ENCODE data around the gene VSTM4. TPM values are rescaled to one million over a fixed set of nuclear protein-coding genes. Genes with fewer than 3 reads are reported as not detected.
A peak's percentile ranks its signal among the peaks of the same experiment; 100 is the strongest.

Gene VSTM4
- total RNA-seq, 3 donors from 2014 or later, result 8.5 to 17.3 (median 9.5) TPM

DNA sequence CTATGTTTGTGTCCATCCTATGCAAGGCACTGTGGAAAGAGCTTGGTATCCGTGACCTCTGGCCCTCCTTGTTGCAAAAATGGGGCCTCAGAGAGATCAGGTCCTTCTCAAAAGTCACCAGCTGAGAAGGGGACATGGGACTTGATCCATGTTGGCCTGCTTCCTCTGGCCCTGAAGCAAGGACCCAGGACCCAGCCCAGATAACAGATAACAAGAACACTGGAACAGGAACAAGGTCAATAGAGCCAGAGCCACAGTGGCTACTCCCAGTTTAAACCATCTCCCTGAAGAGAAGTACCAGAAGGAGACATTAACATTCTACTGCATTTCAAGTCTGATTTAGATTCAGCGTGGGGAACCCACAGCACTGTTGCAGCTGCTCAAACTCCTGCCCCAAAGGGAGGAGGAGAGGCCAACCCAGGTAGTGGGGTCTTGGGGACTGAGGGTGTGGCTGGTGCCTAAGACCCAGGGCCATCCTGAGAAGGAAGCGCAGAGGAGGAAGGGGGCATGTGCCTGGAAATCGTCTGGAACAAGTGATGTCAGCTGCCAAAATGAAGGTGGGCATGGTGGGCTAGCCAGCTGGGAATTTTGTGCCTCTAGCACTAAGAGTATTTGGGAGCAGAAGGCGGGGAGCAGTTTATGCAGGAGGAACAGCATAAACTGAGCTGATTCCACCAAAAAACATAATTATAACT is 61.2 kb downstream of the VSTM4 start:
- no peaks in the 10 kb centered on the region for H3K4me1 ChIP-seq
- no peak overlapping the region for H3K27ac ChIP-seq
- H3K4me3 ChIP-seq, result no peak overlapping the region
- H3K9me3 ChIP-seq, result no peaks in the 10 kb centered on the region
- TF ChIP-seq POLR2AphosphoS5 (IDR thresholded peaks at IDR 0.05) (no peak), POLR2A (IDR thresholded peaks at IDR 0.05) (no peak)
- TF ChIP-seq, protein P1, sequence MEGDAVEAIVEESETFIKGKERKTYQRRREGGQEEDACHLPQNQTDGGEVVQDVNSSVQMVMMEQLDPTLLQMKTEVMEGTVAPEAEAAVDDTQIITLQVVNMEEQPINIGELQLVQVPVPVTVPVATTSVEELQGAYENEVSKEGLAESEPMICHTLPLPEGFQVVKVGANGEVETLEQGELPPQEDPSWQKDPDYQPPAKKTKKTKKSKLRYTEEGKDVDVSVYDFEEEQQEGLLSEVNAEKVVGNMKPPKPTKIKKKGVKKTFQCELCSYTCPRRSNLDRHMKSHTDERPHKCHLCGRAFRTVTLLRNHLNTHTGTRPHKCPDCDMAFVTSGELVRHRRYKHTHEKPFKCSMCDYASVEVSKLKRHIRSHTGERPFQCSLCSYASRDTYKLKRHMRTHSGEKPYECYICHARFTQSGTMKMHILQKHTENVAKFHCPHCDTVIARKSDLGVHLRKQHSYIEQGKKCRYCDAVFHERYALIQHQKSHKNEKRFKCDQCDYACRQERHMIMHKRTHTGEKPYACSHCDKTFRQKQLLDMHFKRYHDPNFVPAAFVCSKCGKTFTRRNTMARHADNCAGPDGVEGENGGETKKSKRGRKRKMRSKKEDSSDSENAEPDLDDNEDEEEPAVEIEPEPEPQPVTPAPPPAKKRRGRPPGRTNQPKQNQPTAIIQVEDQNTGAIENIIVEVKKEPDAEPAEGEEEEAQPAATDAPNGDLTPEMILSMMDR (IDR thresholded peaks at IDR 0.05), result no peak
- H3K27me3 ChIP-seq, result no peaks in the 10 kb centered on the region
- intact Hi-C loops (cut with DNase I; ENCODE audit: low total_unique reads), result no loop called here
- DNase-seq (ENCODE audit: low spot score in 2 of 2), result no peak
- no peaks in the 10 kb centered on the region for H3K36me3 ChIP-seq

DNA sequence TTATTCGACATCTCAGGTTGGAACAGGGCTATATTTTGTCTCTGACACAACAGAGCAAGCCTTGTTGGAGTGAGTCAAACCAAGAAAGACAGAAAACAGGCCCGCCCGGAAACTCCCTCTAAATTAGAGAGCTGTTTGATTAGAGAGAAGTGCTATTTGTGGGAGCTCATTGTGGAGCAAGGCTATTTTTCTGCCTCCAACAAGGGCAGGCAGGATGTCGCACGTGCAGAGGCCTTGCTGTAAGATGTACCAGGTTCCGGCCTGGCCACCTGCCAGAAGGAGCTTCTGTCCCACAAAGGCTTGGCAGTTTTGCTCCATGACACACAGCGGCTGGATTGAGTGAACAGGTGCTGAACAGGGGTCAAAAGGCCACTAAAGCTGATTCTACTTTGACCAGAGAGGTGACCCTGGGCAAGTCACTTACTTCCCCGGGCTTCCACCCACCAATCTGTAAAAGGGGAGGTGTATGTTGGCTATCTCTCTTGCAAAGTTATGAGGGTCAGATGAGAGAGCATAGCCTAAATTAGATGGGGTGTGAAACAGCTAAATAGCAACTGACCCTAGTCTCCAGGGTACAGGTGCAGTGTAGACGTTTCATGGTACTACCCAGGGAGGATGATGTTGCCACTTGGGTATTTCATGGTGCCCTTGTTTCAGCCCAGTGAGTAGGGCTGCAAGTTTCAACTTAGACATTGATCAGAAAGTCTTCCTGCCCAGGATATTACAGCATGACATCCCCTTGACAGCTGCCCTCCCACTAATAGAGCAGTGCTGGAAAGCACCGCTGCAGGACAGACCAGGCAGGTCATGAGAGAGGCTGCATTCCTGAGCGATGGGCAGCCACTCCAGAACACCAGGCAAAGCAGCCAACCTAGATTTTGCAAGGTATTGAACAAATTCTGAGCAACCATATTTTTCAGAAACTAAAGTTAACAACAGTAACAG is 62.0 kb downstream of the VSTM4 start:
- no peak for TF ChIP-seq POLR2AphosphoS5 (IDR thresholded peaks at IDR 0.05)
- TF ChIP-seq POLR2A (IDR thresholded peaks at IDR 0.05), result no peak
- TF ChIP-seq, protein P1 (IDR thresholded peaks at IDR 0.05), result no peak
- no peak overlapping the region for H3K27ac ChIP-seq
- no peaks in the 10 kb centered on the region for H3K4me1 ChIP-seq
- H3K4me3 ChIP-seq, result no peak overlapping the region
- no peaks in the 10 kb centered on the region for H3K27me3 ChIP-seq
- intact Hi-C loops (cut with DNase I; ENCODE audit: low total_unique reads), result no loop called here
- H3K9me3 ChIP-seq, result no peaks in the 10 kb centered on the region
- DNase-seq (ENCODE audit: low spot score in 2 of 2), result peak in 1 of 2 donors; percentile 35
- H3K36me3 ChIP-seq, result no peaks in the 10 kb centered on the region

DNA sequence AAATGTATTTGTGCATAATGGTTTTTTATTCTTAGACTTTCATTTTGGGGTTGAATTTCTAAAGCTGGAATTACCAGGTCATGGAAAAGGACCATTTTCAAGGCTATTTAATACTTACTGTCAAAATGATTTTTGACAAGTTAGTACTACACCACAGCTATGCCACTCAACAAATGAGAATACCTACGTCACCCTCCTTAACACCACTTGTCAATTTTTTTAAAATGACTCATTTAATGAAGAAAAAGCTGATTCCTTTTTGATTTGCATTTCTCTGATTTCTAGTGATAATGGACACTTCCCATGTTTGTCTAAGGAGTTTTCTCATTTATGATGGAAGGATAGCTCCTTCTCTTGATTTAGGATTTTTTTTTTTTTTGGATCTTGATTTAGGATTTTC is 63.3 kb downstream of the VSTM4 start:
- no peaks in the 10 kb centered on the region for H3K4me1 ChIP-seq
- intact Hi-C loops (cut with DNase I; ENCODE audit: low total_unique reads), result no loop called here
- no peak for DNase-seq (ENCODE audit: low spot score in 2 of 2)
- H3K27me3 ChIP-seq, result no peaks in the 10 kb centered on the region
- no peaks in the 10 kb centered on the region for H3K9me3 ChIP-seq
- no peak overlapping the region for H3K4me3 ChIP-seq
- H3K27ac ChIP-seq, result no peak overlapping the region
- TF ChIP-seq, protein P1 (IDR thresholded peaks at IDR 0.05), result no peak
- TF ChIP-seq POLR2AphosphoS5 (IDR thresholded peaks at IDR 0.05) (no peak), POLR2A (IDR thresholded peaks at IDR 0.05) (no peak)
- H3K36me3 ChIP-seq, result no peaks in the 10 kb centered on the region

DNA sequence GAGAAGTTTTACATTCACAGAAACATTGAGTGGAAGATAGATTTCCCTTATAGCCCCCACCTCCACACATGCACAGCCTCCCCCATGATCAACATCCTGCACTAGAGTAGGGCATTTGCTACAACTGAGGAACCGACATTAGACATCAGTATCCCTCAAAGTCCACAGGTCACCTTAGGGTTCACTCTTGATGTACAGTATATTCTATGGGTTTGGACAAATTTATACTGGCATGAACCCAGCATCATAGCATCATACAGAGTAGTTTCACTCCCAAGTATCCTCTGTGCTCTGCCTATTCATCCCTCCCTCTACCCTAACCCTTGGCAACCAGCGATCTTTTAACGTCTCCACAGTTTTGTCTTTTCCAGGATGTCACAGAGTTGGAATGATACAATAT is 64.4 kb downstream of the VSTM4 start:
- no peaks in the 10 kb centered on the region for H3K9me3 ChIP-seq
- no peaks in the 10 kb centered on the region for H3K36me3 ChIP-seq
- H3K27ac ChIP-seq, result no peak overlapping the region
- H3K4me1 ChIP-seq, result no peaks in the 10 kb centered on the region
- TF ChIP-seq POLR2AphosphoS5 (IDR thresholded peaks at IDR 0.05), result no peak
- no peak for TF ChIP-seq POLR2A (IDR thresholded peaks at IDR 0.05)
- H3K27me3 ChIP-seq, result no peaks in the 10 kb centered on the region
- intact Hi-C loops (cut with DNase I; ENCODE audit: low total_unique reads), result no loop called here
- DNase-seq (ENCODE audit: low spot score in 2 of 2), result no peak
- H3K4me3 ChIP-seq, result no peak overlapping the region

DNA sequence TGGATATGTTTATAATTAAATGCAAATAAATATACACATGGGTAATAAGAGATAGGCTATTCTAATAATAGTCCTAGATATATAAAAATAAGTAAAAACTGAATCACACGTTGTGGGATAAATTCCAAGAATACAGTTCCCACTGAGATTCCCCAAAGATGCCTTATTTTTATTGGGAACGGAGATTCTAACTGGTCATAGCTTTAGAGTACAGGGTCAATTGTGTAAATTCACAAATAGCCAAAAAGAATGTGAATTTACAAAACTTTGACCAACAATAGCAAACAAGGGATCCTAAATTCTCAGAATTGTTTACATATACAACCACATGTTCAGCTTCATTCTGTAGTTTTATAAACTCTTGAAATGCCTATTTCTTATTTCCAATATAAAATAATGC is 65.0 kb downstream of the VSTM4 start:
- no peaks in the 10 kb centered on the region for H3K9me3 ChIP-seq
- H3K4me3 ChIP-seq, result no peak overlapping the region
- DNase-seq (ENCODE audit: low spot score in 2 of 2), result no peak
- no peaks in the 10 kb centered on the region for H3K4me1 ChIP-seq
- H3K36me3 ChIP-seq, result no peaks in the 10 kb centered on the region
- no peaks in the 10 kb centered on the region for H3K27me3 ChIP-seq
- H3K27ac ChIP-seq, result no peak overlapping the region
- intact Hi-C loops (cut with DNase I; ENCODE audit: low total_unique reads), result no loop called here
- no peak for TF ChIP-seq POLR2AphosphoS5 (IDR thresholded peaks at IDR 0.05)
- TF ChIP-seq POLR2A (IDR thresholded peaks at IDR 0.05), result no peak
- TF ChIP-seq, protein P1 (IDR thresholded peaks at IDR 0.05), result no peak
